Measurements from ENCODE around the gene APC2. TPM values are rescaled to one million over a fixed set of nuclear protein-coding genes. Genes with fewer than 3 reads are reported as not detected.

APC2 gene
- total RNA-seq, 1 experiment from 2014 or later = 0.68 TPM

DNA sequence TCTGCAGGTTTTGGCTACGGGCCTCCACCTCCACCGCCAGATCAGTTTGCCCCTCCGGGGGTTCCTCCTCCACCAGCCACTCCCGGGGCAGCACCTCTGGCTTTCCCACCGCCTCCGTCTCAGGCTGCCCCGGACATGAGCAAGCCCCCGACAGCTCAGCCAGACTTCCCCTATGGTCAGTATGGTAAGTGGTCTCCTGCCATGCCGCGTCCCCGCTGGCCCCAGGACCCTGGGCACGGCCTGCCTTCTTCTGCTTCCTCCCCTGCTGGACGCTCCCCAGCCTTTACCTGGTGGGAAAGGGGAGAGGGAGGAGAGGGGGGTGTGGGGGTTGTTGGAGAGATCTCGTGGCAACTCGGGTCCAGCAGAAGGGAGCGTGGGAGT, 17.4 kb upstream of the APC2 start:
- no peak overlapping the region for H3K14ac ChIP-seq (ENCODE audit: insufficient read depth, low read length)
- no peak overlapping the region for H4K91ac ChIP-seq (ENCODE audit: insufficient read length, low read depth, low read length)

More for the DNA sequence above, 17.4 kb upstream of the APC2 start:
- H3K9me3 ChIP-seq (ENCODE audit: control insufficient read depth, low read depth, low read length) = no peaks in the 10 kb centered on the region
- Mint-ChIP-seq H3K4me1 (no peaks in the 10 kb centered on the region; a peak in 2 of 4 replicates), H3K27me3 (ENCODE audit: low read depth) (no peaks in the 10 kb centered on the region), H3K4me3 (no peak overlapping the region), H3K27ac (peak overlapping the region in 1 of 3 experiments; percentile 70; a peak in 1 of 7 replicates), H3K36me3 (ENCODE audit: insufficient read depth in 1 of 3, low read depth in 3 of 3) (peaks cover 16 to 60% (median 45%) of the 10 kb centered on the region in 3 experiments; a peak in 6 of 7 replicates), H3K9me3 (no peaks in the 10 kb centered on the region)
- H3K9ac ChIP-seq (ENCODE audit: extremely low read depth, insufficient read length, low read length) = no peak overlapping the region
- no peak overlapping the region for H2BK12ac ChIP-seq (ENCODE audit: insufficient read length, low read depth, low read length)
- no peak for DNase-seq
- H2AK5ac ChIP-seq (ENCODE audit: insufficient read length, low read length) = no peak overlapping the region
- no peak overlapping the region for H4K5ac ChIP-seq (ENCODE audit: insufficient read length, low read depth, low read length)
- no peaks in the 10 kb centered on the region for H3K23me2 ChIP-seq (ENCODE audit: insufficient read length, low read depth, low read length, poor library complexity, severe bottlenecking)
- no peak overlapping the region for H3K23ac ChIP-seq (ENCODE audit: insufficient read length, low read depth, low read length)
- no peak overlapping the region for H2BK5ac ChIP-seq (ENCODE audit: insufficient read length, low read length)
- H3K18ac ChIP-seq (ENCODE audit: insufficient read length, low read depth, low read length) = no peak overlapping the region
- no peak overlapping the region for H2BK120ac ChIP-seq (ENCODE audit: low read depth, low read length, poor library complexity, severe bottlenecking)
- no peak overlapping the region for H3K4ac ChIP-seq (ENCODE audit: low read depth, low read length)
- H4K8ac ChIP-seq (replicated peaks; ENCODE audit: insufficient read length, low read depth, low read length) = no peak overlapping the region
- TF ChIP-seq, protein P1, sequence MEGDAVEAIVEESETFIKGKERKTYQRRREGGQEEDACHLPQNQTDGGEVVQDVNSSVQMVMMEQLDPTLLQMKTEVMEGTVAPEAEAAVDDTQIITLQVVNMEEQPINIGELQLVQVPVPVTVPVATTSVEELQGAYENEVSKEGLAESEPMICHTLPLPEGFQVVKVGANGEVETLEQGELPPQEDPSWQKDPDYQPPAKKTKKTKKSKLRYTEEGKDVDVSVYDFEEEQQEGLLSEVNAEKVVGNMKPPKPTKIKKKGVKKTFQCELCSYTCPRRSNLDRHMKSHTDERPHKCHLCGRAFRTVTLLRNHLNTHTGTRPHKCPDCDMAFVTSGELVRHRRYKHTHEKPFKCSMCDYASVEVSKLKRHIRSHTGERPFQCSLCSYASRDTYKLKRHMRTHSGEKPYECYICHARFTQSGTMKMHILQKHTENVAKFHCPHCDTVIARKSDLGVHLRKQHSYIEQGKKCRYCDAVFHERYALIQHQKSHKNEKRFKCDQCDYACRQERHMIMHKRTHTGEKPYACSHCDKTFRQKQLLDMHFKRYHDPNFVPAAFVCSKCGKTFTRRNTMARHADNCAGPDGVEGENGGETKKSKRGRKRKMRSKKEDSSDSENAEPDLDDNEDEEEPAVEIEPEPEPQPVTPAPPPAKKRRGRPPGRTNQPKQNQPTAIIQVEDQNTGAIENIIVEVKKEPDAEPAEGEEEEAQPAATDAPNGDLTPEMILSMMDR (conservative IDR thresholded peaks at IDR 0.05) = no peak
- no peak overlapping the region for H2BK15ac ChIP-seq (ENCODE audit: low read depth, low read length)
- H3K79me1 ChIP-seq (ENCODE audit: insufficient read depth, low read depth, low read length, poor library complexity, severe bottlenecking) = no peaks in the 10 kb centered on the region
- no peak overlapping the region for H3K56ac ChIP-seq (ENCODE audit: insufficient read length, low read depth, low read length)
- no peak overlapping the region for H3K27ac ChIP-seq (ENCODE audit: insufficient read length, low read depth, low read length)
- H3K4me1 ChIP-seq (ENCODE audit: insufficient read depth, low read length) = no peaks in the 10 kb centered on the region
- no peak overlapping the region for H3K4me2 ChIP-seq (ENCODE audit: insufficient read depth, insufficient read length, low read length)
- WGBS (ENCODE audit: extremely low coverage, insufficient read length, low lambda C conversion rate) = no CpG with 5 or more reads among the region's 16 CpGs
- H3T11ph ChIP-seq (ENCODE audit: low read length) = no peak overlapping the region
- H3K27me3 ChIP-seq (ENCODE audit: insufficient read depth, low read length) = no peaks in the 10 kb centered on the region
- H4K20me1 ChIP-seq (ENCODE audit: control insufficient read depth, insufficient read depth, insufficient read length) = no peaks in the 10 kb centered on the region
- H2BK20ac ChIP-seq (ENCODE audit: low read depth, low read length, poor library complexity, severe bottlenecking) = no peak overlapping the region
- no peaks in the 10 kb centered on the region for H3K79me2 ChIP-seq (ENCODE audit: insufficient read depth, low read length)
- no peak overlapping the region for H2AFZ ChIP-seq (ENCODE audit: low read length)
